Measurements from ENCODE around the gene ATAD1.
"Not testable (repeated sequence)": the region's sequence is repeated elsewhere in the genome, so short reads cannot be mapped to it uniquely, and the experiment has no call there.

ATAD1 gene

DNA sequence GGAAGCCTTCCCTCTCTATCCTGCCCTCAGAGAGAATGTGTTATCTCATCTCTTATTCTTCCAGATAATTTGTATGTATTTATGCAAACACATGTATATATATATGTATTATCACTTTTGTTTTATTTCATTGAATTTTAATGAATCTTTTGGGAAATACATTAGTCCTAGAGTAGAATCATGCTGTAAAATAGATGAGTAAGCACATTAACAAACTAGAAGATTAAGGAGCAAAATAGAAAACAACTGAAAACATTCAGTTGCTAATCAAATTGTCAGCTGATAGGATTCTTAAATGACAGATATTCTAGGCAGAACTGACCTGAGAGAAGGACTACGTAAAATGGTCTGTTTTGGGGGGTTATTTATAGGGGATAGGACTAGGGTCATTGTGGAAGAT lies 34.1 kb upstream of the ATAD1 start:
- no peak for DNase-seq (ENCODE audit: low read depth, low spot score)
- in situ Hi-C loops (cut with HindIII; ENCODE audit: low sequenced_read_pairs): no loop called here
- no peak overlapping the region for H3K4me3 ChIP-seq (ENCODE audit: low read depth, low read length)
- TF ChIP-seq, protein P1, sequence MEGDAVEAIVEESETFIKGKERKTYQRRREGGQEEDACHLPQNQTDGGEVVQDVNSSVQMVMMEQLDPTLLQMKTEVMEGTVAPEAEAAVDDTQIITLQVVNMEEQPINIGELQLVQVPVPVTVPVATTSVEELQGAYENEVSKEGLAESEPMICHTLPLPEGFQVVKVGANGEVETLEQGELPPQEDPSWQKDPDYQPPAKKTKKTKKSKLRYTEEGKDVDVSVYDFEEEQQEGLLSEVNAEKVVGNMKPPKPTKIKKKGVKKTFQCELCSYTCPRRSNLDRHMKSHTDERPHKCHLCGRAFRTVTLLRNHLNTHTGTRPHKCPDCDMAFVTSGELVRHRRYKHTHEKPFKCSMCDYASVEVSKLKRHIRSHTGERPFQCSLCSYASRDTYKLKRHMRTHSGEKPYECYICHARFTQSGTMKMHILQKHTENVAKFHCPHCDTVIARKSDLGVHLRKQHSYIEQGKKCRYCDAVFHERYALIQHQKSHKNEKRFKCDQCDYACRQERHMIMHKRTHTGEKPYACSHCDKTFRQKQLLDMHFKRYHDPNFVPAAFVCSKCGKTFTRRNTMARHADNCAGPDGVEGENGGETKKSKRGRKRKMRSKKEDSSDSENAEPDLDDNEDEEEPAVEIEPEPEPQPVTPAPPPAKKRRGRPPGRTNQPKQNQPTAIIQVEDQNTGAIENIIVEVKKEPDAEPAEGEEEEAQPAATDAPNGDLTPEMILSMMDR (IDR thresholded peaks at IDR 0.05; ENCODE audit: low read depth, low read length): no peak

DNA sequence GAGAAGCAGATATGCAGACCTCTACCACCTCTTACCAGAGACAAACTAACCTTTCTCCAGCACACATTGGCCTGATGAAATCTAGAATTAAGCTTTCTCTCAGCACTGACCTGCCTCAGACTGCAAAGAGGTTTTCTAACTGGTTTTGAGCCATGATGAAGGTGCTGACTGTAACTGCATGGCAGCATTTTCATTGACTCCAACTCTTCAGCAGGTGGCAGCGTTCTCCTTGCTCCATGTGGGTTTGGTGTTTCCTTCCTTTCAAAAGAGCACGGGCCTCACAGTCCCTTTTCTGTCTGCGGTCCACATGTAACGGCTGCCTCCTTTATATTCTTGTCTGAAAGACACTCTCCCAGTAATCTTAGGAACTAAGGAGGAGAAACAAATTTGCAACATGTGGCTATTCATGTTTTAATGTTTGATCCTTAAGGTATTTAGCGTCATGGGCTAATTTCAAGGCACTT lies 32.7 kb upstream of the ATAD1 start:
- in situ Hi-C loops (cut with HindIII; ENCODE audit: low sequenced_read_pairs): no loop called here
- H3K4me3 ChIP-seq (ENCODE audit: low read depth, low read length): no peak overlapping the region
- peak; percentile 72 for DNase-seq (ENCODE audit: low read depth, low spot score)
- TF ChIP-seq, protein P1 (IDR thresholded peaks at IDR 0.05; ENCODE audit: low read depth, low read length): peak; percentile 72

DNA sequence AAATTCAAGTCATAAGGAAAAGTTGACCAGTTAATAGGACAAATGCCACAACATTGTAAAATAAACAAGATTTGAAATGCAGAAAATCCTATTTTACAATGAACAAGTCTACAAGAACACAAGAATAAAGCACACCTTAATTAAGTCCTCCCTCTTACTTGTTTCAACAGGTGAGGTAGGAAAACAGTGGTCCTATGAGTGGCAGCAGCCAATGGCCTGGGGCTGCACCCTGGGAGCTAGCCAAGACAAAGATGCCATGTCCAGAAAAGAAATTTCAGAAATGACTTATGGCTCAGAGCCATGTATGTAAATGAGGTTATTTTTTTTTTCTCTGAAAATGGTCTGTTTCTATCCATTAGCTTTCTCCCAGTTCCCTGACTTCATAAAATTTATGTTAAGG lies 31.0 kb upstream of the ATAD1 start:
- no peak for DNase-seq (ENCODE audit: low read depth, low spot score)
- TF ChIP-seq, protein P1 (IDR thresholded peaks at IDR 0.05; ENCODE audit: low read depth, low read length): no peak
- in situ Hi-C loops (cut with HindIII; ENCODE audit: low sequenced_read_pairs): no loop called here
- no peak overlapping the region for H3K4me3 ChIP-seq (ENCODE audit: low read depth, low read length)

DNA sequence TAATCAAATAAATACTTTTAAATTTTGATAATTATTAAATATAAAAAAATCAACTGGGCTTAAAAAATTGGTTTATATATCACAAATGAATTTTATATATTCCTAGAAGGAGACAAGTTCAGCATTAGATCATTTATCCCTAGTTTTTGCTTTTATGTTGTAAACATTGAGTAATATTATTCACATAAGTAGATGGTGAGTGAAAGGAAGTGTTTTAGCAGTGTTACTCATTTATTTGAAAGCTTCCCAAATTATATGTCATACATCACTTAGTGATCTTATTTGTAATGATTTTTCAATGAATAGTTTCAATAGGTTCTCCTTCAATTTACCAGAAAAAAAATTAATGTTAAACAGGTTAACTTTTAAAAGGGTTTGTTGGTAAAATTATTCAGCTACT lies 29.5 kb upstream of the ATAD1 start:
- TF ChIP-seq, protein P1 (IDR thresholded peaks at IDR 0.05; ENCODE audit: low read depth, low read length): no peak

DNA sequence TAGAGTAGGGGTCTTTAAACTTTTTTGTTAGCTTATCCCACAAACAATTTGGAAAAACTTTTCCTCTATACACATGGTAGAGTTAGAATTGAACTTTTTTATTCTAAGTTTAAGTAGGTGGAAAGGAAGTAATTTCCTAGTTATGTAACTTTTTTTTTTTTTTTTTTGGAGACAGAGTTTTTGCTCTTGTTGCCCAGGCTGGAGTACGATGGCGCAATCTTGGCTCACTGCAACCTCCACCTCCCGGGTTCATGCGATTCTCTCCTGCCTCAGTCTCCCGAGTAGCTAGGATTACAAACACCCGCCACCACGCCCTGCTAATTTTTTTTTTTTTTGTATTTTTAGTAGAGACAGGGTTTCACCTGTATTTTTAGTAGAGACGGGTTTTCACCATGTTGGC lies 28.7 kb upstream of the ATAD1 start:
- DNase-seq (ENCODE audit: low read depth, low spot score); H3K4me3 ChIP-seq (ENCODE audit: low read depth, low read length); in situ Hi-C loops (cut with HindIII; ENCODE audit: low sequenced_read_pairs): not testable (repeated sequence)

More for the DNA sequence above, 29.5 kb upstream of the ATAD1 start:
- no peak overlapping the region for H3K4me3 ChIP-seq (ENCODE audit: low read depth, low read length)
- no peak for DNase-seq (ENCODE audit: low read depth, low spot score)
- in situ Hi-C loops (cut with HindIII; ENCODE audit: low sequenced_read_pairs): no loop called here

DNA sequence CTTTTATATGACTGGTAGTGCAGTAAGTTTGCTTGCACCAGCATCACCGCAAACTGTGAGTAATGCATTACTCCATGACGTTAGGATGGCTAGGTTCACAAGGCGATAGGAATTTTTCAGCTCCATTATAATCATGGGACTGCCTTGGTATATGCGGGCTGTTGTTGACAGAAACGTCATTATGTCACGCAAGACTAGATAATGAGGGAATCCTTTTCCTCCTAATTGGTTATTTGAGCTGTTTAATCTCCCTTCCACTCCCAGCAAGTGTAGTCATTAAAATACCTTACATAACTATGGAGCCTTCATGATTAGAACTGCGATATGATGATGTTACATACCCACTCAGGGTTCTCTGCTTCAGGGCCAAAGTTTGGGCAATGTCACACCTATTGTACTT lies 28.0 kb upstream of the ATAD1 start:
- H3K4me3 ChIP-seq (ENCODE audit: low read depth, low read length): no peak overlapping the region
- peak; percentile 82 for DNase-seq (ENCODE audit: low read depth, low spot score)
- TF ChIP-seq, protein P1 (IDR thresholded peaks at IDR 0.05; ENCODE audit: low read depth, low read length): no peak
- in situ Hi-C loops (cut with HindIII; ENCODE audit: low sequenced_read_pairs): no loop called here

DNA sequence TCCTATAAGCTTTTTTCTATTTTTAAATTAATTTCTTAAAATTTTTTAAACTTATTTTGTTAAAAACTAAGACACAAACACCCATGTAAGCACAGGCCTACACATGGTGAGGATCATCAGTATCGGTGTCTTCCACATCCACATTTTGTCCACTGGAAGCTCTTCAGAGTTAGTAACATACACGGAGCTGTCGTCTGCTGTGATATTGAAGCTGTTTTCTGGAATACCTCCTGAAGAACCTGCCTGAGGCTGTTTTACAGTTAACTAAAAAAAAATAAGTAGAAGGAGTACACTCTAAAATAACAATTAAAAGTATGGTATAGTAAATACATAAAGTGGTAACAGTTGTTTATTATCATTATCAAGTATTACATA lies 27.6 kb upstream of the ATAD1 start:
- DNase-seq (ENCODE audit: low read depth, low spot score): no peak
- in situ Hi-C loops (cut with HindIII; ENCODE audit: low sequenced_read_pairs): no loop called here
- no peak overlapping the region for H3K4me3 ChIP-seq (ENCODE audit: low read depth, low read length)
- TF ChIP-seq, protein P1 (IDR thresholded peaks at IDR 0.05; ENCODE audit: low read depth, low read length): no peak

Measured in astrocyte of the spinal cord (primary cell).